ENCODE results near the gene TAF11L2.
A peak's percentile ranks its signal among the peaks of the same experiment; 100 is the strongest.
"Not testable (repeated sequence)": the region's sequence is repeated elsewhere in the genome, so short reads cannot be mapped to it uniquely, and the experiment has no call there.

The TAF11L2 gene

DNA sequence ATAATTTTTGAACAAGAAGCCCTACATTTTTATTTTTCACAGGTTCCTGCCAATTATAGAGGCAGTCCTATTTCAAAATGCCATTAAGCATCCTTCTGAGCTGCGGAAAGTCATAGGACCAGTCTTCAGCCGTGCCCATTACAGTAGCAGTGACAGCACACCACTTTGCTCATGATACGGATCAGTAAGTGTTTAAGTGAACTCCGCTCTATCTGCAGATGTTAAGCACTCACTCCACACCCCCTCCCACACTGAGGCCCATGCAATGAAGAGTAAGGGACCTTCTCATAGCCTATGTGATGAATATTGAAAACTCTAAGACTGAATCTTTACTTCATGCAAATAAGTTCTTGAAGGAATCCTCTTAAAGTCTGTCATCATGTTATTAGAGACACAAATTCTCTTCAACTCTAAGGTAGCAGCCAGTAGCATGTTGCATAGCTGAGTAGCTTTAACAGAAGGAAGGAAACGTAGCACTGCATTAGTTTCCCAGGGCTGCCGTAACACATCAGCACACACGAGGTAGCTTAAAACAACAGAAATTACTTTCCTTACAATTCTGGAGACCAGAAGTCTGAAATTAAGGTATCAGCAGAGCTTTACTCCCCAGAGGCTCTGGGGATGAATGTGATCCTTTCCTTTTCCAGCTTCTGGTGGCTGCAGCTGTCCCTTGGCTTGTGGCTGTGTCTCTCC, 20.3 kb upstream of the TAF11L2 start:
- no peak overlapping the region for H2AFZ ChIP-seq (ENCODE audit: low read depth, low read length)
- no peak for TF ChIP-seq EZH2phosphoT487 (IDR thresholded peaks at IDR 0.05; ENCODE audit: low read depth)
- TF ChIP-seq, protein P1, sequence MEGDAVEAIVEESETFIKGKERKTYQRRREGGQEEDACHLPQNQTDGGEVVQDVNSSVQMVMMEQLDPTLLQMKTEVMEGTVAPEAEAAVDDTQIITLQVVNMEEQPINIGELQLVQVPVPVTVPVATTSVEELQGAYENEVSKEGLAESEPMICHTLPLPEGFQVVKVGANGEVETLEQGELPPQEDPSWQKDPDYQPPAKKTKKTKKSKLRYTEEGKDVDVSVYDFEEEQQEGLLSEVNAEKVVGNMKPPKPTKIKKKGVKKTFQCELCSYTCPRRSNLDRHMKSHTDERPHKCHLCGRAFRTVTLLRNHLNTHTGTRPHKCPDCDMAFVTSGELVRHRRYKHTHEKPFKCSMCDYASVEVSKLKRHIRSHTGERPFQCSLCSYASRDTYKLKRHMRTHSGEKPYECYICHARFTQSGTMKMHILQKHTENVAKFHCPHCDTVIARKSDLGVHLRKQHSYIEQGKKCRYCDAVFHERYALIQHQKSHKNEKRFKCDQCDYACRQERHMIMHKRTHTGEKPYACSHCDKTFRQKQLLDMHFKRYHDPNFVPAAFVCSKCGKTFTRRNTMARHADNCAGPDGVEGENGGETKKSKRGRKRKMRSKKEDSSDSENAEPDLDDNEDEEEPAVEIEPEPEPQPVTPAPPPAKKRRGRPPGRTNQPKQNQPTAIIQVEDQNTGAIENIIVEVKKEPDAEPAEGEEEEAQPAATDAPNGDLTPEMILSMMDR (IDR thresholded peaks at IDR 0.05; ENCODE audit: low read depth, low read length) = no peak
- peaks cover 13% of the 10 kb centered on the region for H3K4me1 ChIP-seq (ENCODE audit: low read length)
- peaks cover 6% of the 10 kb centered on the region for H3K27me3 ChIP-seq (ENCODE audit: low read depth, low read length)
- H3K4me2 ChIP-seq (ENCODE audit: low read length) = no peak overlapping the region
- H3K36me3 ChIP-seq (replicated peaks; ENCODE audit: low read depth, low read length) = no peaks in the 10 kb centered on the region
- H3K27ac ChIP-seq (ENCODE audit: low read length) = no peak overlapping the region
- no peaks in the 10 kb centered on the region for H3K9me3 ChIP-seq (ENCODE audit: insufficient read depth, low read length)
- no peaks in the 10 kb centered on the region for H4K20me1 ChIP-seq (ENCODE audit: insufficient read depth, low read length)
- H3K9ac ChIP-seq (ENCODE audit: low read length) = no peak overlapping the region
- H3K4me3 ChIP-seq (ENCODE audit: low read length) = no peak overlapping the region
- H3K79me2 ChIP-seq (ENCODE audit: low read length) = no peaks in the 10 kb centered on the region

DNA sequence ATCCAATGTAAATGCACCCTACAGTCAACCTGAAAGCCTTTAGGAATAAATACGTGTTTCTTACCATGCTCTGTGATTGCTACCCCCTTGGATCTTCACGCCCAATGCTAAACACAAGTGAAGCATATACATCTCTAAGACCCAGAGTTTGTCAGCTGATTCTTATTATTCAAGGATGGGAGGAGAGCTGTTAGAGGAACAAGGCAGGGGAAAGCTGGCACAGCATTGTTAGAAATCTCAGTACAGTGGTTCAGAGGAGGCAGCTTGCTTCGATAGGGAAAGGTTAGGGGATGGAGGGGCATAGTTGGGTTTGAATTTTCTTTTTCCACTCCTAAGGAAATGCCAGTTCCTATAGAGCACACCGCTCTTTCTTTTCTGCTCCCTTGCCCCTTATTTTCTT, 16.7 kb upstream of the TAF11L2 start:
- Histone ChIP-seq H3K9me3 (ENCODE audit: insufficient read depth, low read length) (no peaks in the 10 kb centered on the region), H3K4me1 (ENCODE audit: low read length) (peaks cover 11% of the 10 kb centered on the region), H3K79me2 (ENCODE audit: low read length) (no peaks in the 10 kb centered on the region), H3K36me3 (replicated peaks; ENCODE audit: low read depth, low read length) (no peaks in the 10 kb centered on the region), H3K4me3 (ENCODE audit: low read length) (no peak overlapping the region), H3K27ac (ENCODE audit: low read length) (no peak overlapping the region), H3K27me3 (ENCODE audit: low read depth, low read length) (peaks cover 6% of the 10 kb centered on the region), H4K20me1 (ENCODE audit: insufficient read depth, low read length) (no peaks in the 10 kb centered on the region), H2AFZ (ENCODE audit: low read depth, low read length) (no peak overlapping the region), H3K9ac (ENCODE audit: low read length) (no peak overlapping the region), H3K4me2 (ENCODE audit: low read length) (peak overlapping the region; percentile 15; the same call in 1 of the 2 replicates)
- TF ChIP-seq EZH2phosphoT487 (IDR thresholded peaks at IDR 0.05; ENCODE audit: low read depth) = no peak
- TF ChIP-seq, protein P1 (IDR thresholded peaks at IDR 0.05; ENCODE audit: low read depth, low read length) = no peak

DNA sequence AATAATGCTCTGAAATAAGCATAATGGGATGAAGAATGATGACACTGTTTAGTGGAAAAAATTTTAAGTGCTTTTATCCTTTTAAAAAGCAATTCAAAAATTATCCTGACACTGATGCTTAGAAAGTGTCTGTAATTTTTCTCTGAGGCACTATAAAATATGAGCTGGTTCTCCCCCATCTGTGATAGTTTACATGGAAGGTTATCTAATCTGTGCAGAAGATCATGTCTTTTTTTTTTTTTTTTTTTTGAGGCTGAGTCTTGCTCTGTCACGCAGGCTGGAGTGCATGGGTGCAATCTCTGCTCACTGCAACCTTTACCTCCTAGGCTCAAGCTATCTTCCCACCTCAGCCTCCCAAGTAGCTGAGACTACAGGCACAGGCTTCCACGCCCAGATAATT, 15.2 kb upstream of the TAF11L2 start:
- no peaks in the 10 kb centered on the region for H3K79me2 ChIP-seq (ENCODE audit: low read length)
- H3K27me3 ChIP-seq (ENCODE audit: low read depth, low read length) = peaks cover 6% of the 10 kb centered on the region
- no peak for TF ChIP-seq EZH2phosphoT487 (IDR thresholded peaks at IDR 0.05; ENCODE audit: low read depth)
- TF ChIP-seq, protein P1 (IDR thresholded peaks at IDR 0.05; ENCODE audit: low read depth, low read length) = no peak
- no peaks in the 10 kb centered on the region for H3K9me3 ChIP-seq (ENCODE audit: insufficient read depth, low read length)
- H3K27ac ChIP-seq (ENCODE audit: low read length) = no peak overlapping the region
- H3K36me3 ChIP-seq (replicated peaks; ENCODE audit: low read depth, low read length) = no peaks in the 10 kb centered on the region
- H2AFZ ChIP-seq (ENCODE audit: low read depth, low read length) = no peak overlapping the region
- H3K4me1 ChIP-seq (ENCODE audit: low read length) = peaks cover 9% of the 10 kb centered on the region
- no peaks in the 10 kb centered on the region for H4K20me1 ChIP-seq (ENCODE audit: insufficient read depth, low read length)
- no peak overlapping the region for H3K4me3 ChIP-seq (ENCODE audit: low read length)
- no peak overlapping the region for H3K4me2 ChIP-seq (ENCODE audit: low read length)
- H3K9ac ChIP-seq (ENCODE audit: low read length) = no peak overlapping the region

DNA sequence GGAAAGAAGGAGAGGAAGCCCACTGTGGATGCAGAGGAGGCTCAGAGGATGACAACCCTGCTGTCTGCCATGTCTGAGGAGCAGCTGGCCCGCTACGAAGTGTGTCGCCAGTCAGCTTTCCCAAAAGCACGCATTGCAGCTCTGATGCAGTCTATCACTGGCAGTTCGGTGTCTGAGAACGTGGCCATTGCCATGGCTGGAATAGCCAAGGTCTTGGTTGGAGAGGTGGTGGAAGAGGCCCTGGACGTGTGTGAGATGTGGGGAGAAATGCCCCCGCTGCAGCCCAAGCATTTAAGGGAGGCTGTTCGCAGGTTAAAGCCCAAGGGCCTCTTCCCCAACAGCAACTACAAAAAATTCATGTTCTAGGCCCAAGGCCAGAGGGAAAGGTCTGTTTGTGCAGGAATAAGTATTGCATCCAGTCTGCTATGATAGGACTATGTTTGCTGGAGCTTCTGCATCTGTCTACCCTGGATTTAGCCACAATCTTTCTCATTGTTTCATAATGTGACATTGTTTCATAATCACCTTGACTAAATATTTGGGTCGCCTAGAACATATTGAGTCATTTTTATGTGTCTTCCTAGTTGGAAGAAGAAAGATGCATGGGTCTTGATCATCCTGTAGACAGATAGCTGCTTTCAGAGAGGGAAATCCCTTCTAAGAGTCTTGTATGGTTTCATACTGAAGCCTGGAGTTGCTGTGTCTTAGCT, 11.4 kb upstream of the TAF11L2 start:
- not testable (repeated sequence) for H3K4me3 ChIP-seq (ENCODE audit: low read length); H3K4me2 ChIP-seq (ENCODE audit: low read length); H3K36me3 ChIP-seq (replicated peaks; ENCODE audit: low read depth, low read length); H3K9ac ChIP-seq (ENCODE audit: low read length); H4K20me1 ChIP-seq (ENCODE audit: insufficient read depth, low read length); H3K79me2 ChIP-seq (ENCODE audit: low read length); H3K27ac ChIP-seq (ENCODE audit: low read length); H3K9me3 ChIP-seq (ENCODE audit: insufficient read depth, low read length); H3K27me3 ChIP-seq (ENCODE audit: low read depth, low read length); H2AFZ ChIP-seq (ENCODE audit: low read depth, low read length); H3K4me1 ChIP-seq (ENCODE audit: low read length)

All from OCI-LY3 (cell line).